K562 (cell line): ENCODE results near the gene ANO10. TPM values are rescaled to one million over a fixed set of nuclear protein-coding genes. Genes with fewer than 3 reads are reported as not detected.

Experiments
- AFF1 ChIP-seq, 2 experiments: fragments of 450-650 bp; IDR thresholded peaks; 2 replicates each; pipeline ENCODE4 v1.6.1; 2018; ENCODE audit warnings: mild to moderate bottlenecking in 2 of 2, low read depth in 1 of 2; ENCODE audit not compliant: partially characterized antibody in 2 of 2
- ARID4B ChIP-seq: sonication (generic); formaldehyde crosslinking; IDR thresholded peaks from 2 replicates; pipeline ENCODE4 v1.8.0; 2022; ENCODE audit warnings: mild to moderate bottlenecking, missing genetic modification reagents
- ATF6 ChIP-seq: sonication (generic); formaldehyde crosslinking; IDR thresholded peaks from 2 replicates; pipeline ENCODE4 v1.4.0; 2020; ENCODE audit warnings: mild to moderate bottlenecking, missing genetic modification reagents
- EGR1 ChIP-seq: fragments of 450-650 bp; conservative IDR thresholded peaks from 2 replicates; pipeline ENCODE4 v1.6.1; 2017; ENCODE audit warnings: mild to moderate bottlenecking
- HIVEP1 ChIP-seq: fragments of 250-450 bp; sonication (Bioruptor Pico); IDR thresholded peaks from 2 replicates; pipeline ENCODE4 v1.4.0; 2020; ENCODE audit warnings: mild to moderate bottlenecking
- KLF10 ChIP-seq: fragments of 250-450 bp; sonication (Bioruptor Pico); IDR thresholded peaks from 2 replicates; pipeline ENCODE4 v1.6.1; 2021; ENCODE audit warnings: matching md5 sums
- MAX ChIP-seq: sonication (generic); formaldehyde crosslinking; IDR thresholded peaks from 2 replicates; pipeline ENCODE4 v1.9.0; 2022; ENCODE audit warnings: mild to moderate bottlenecking, missing genetic modification reagents
- MIER1 ChIP-seq: fragments of 450-650 bp; IDR thresholded peaks from 2 replicates; pipeline ENCODE4 v1.6.1; 2016; ENCODE audit warnings: antibody characterized with exemption, mild to moderate bottlenecking, low read depth
- POLR2H ChIP-seq: IDR thresholded peaks from 2 replicates; pipeline ENCODE4 v1.6.1; 2016; ENCODE audit warnings: missing genetic modification characterization, low read depth, mild to moderate bottlenecking, control low read depth, missing compliant biosample characterization, moderate library complexity
- SMC3 ChIP-seq: conservative IDR thresholded peaks from 2 replicates; pipeline ENCODE4 v1.6.1; 2011; ENCODE audit warnings: low read depth, low read length, improper control_type of control experiment; ENCODE audit not compliant: insufficient read depth
- TOE1 ChIP-seq, 2 experiments: fragments of 450-650 bp in 1 of 2; sonication (generic) in 1 of 2; formaldehyde crosslinking in 1 of 2; IDR thresholded peaks; 2 replicates each; pipeline versions ENCODE4 v1.7.1 to v1.8.0; 2016 to 2022; ENCODE audit warnings: borderline replicate concordance in 2 of 2, mild to moderate bottlenecking in 2 of 2, antibody characterized with exemption in 1 of 2, inconsistent platforms in 1 of 2, low read depth in 1 of 2, missing genetic modification reagents in 1 of 2, moderate library complexity in 1 of 2
- USF1 ChIP-seq: sonication (generic); formaldehyde crosslinking; IDR thresholded peaks from 2 replicates; pipeline ENCODE4 v1.9.0; 2022; ENCODE audit warnings: mild to moderate bottlenecking, missing genetic modification reagents
- ZNF140 ChIP-seq: fragments of 250-450 bp; sonication (Bioruptor Pico); IDR thresholded peaks from 2 replicates; pipeline ENCODE4 v1.8.0; 2021; ENCODE audit warnings: moderate library complexity, mild to moderate bottlenecking, inconsistent platforms
- ZNF449 ChIP-seq: fragments of 250-450 bp; sonication (Bioruptor Pico); IDR thresholded peaks from 2 replicates; pipeline ENCODE4 v1.8.0; 2022; ENCODE audit warnings: moderate library complexity, mild to moderate bottlenecking, inconsistent platforms
- polyA plus RNA-seq, 8 experiments: library from polyadenylated mRNA; depleted of rRNA in 4 of 8; stranded (reverse) in 5 of 8; unstranded in 3 of 8; fragments of >200 nt; fragmentation: Nextera tagmentation in 2 of 8; fragmentation: Illumina TruSeq in 1 of 8; extraction: Ambion mirVana in 2 of 8; extraction: Trizol in 1 of 8; gene quantifications; 2 replicates each; pipeline versions ENCODE4 v1.2.1 to v1.2.3, GENCODE V29; 2011 to 2014; ENCODE audit warnings: inconsistent platforms in 1 of 8, missing spikeins in 1 of 8
- total RNA-seq, 7 experiments: library from RNA; depleted of rRNA in 6 of 7; stranded (reverse); fragments of >200 nt in 6 of 7; fragmentation: Illumina TruSeq in 2 of 7; extraction: Trizol in 2 of 7; gene quantifications; 2 replicates each; pipeline versions ENCODE4 v1.2.1 to v1.2.3, GENCODE V29; 2011 to 2021; ENCODE audit warnings: low replicate concordance in 1 of 7

The ANO10 gene
- total and polyA plus RNA-seq, 9 of the 15 experiments (the other 6 are each of a cell fraction or from before 2014, with no cell fraction given) = 6.4 to 46.0 (median 32.3) TPM

GRCh38 chr3:43587303-43587702 is 34.5 kb downstream of the ANO10 start (continued):
- TF ChIP-seq USF1 (CRISPR knock-in tag) (no peak), AFF1 (IDR thresholded peaks at IDR 0.05; ENCODE audit: low read depth in 1 of 2, partially characterized antibody in 2 of 2) (peak; percentile 22 to 43), HIVEP1 (no peak), SMC3 (no peak), MIER1 (no peak), MAX (CRISPR knock-in tag) (no peak), ARID4B (no peak), ZNF449 (CRISPR knock-in tag) (no peak), ZNF140 (CRISPR knock-in tag) (no peak), TOE1 (IDR thresholded peaks at IDR 0.05; ENCODE audit: borderline replicate concordance) (no peak), TOE1 (CRISPR knock-in tag; IDR thresholded peaks at IDR 0.05; ENCODE audit: borderline replicate concordance, low read depth) (no peak), POLR2H (no peak), KLF10 (CRISPR knock-in tag) (no peak), EGR1 (no peak), ATF6 (no peak)
